ENCODE data around the gene RPL12. TPM values are rescaled to one million over a fixed set of nuclear protein-coding genes. Genes with fewer than 3 reads are reported as not detected.

The RPL12 gene
- total RNA-seq, 4 donors from 2014 or later: 2,291 to 3,774 (median 2,862) TPM

GRCh38 chr9:127450243-127450760 lies 904 bp downstream of the RPL12 start:
- 3% methylated on average over 14 of the region's 14 CpGs for WGBS
- peaks cover 40% of the 10 kb centered on the region for H3K4me1 ChIP-seq
- TF ChIP-seq EP300 (IDR thresholded peaks at IDR 0.05): no peak
- TF ChIP-seq CTCF (IDR thresholded peaks at IDR 0.05): no peak
- no peak for TF ChIP-seq POLR2AphosphoS5 (IDR thresholded peaks at IDR 0.05)
- TF ChIP-seq POLR2A (IDR thresholded peaks at IDR 0.05): no peak
- peaks cover 59% of the 10 kb centered on the region for H3K36me3 ChIP-seq
- H3K27me3 ChIP-seq: no peaks in the 10 kb centered on the region
- H3K27ac ChIP-seq: peak overlapping the region; percentile 94
- H3K9me3 ChIP-seq: no peaks in the 10 kb centered on the region
- peak overlapping the region; percentile 94 for H3K4me3 ChIP-seq
- DNase-seq (ENCODE audit: low spot score in 2 of 2): no peak

- Histone ChIP-seq H3K4me1 (peaks cover 40% of the 10 kb centered on the region), H3K4me3 (peak overlapping the region; percentile 94), H3K27me3 (no peaks in the 10 kb centered on the region), H3K9me3 (no peaks in the 10 kb centered on the region), H3K27ac (peak overlapping the region; percentile 94), H3K36me3 (peaks cover 59% of the 10 kb centered on the region)
- TF ChIP-seq CTCF (IDR thresholded peaks at IDR 0.05) (no peak), POLR2A (IDR thresholded peaks at IDR 0.05) (no peak), EP300 (IDR thresholded peaks at IDR 0.05) (no peak), POLR2AphosphoS5 (IDR thresholded peaks at IDR 0.05) (no peak)
- 59% methylated on average over 5 of the region's 5 CpGs for WGBS
- no peak for DNase-seq (ENCODE audit: low spot score in 2 of 2)
These were observed 1.8 kb downstream of the RPL12 start for GRCh38 chr9:127449332-127449966.

GRCh38 chr9:127448112-127448805 lies 2.9 kb downstream of the RPL12 start:
- Histone ChIP-seq H3K4me1 (peaks cover 43% of the 10 kb centered on the region), H3K36me3 (peaks cover 62% of the 10 kb centered on the region), H3K4me3 (peak overlapping the region; percentile 94), H3K27me3 (no peaks in the 10 kb centered on the region), H3K9me3 (no peaks in the 10 kb centered on the region), H3K27ac (no peak overlapping the region)
- TF ChIP-seq CTCF (IDR thresholded peaks at IDR 0.05) (no peak), EP300 (IDR thresholded peaks at IDR 0.05) (no peak), POLR2A (IDR thresholded peaks at IDR 0.05) (no peak), POLR2AphosphoS5 (IDR thresholded peaks at IDR 0.05) (no peak)
- DNase-seq (ENCODE audit: low spot score in 2 of 2): no peak
- 90% methylated on average over 8 of the region's 8 CpGs for WGBS

- H3K4me1 ChIP-seq: peaks cover 37% of the 10 kb centered on the region
- WGBS: 81% methylated on average over 7 of the region's 7 CpGs
- H3K36me3 ChIP-seq: peaks cover 69% of the 10 kb centered on the region
- no peaks in the 10 kb centered on the region for H3K9me3 ChIP-seq
- H3K27me3 ChIP-seq: no peaks in the 10 kb centered on the region
- no peak overlapping the region for H3K4me3 ChIP-seq
- no peak for DNase-seq (ENCODE audit: low spot score in 2 of 2)
- H3K27ac ChIP-seq: no peak overlapping the region
- TF ChIP-seq POLR2AphosphoS5 (IDR thresholded peaks at IDR 0.05) (no peak), EP300 (IDR thresholded peaks at IDR 0.05) (no peak), CTCF (IDR thresholded peaks at IDR 0.05) (no peak), POLR2A (IDR thresholded peaks at IDR 0.05) (no peak)
These were observed 3.6 kb downstream of the RPL12 start for GRCh38 chr9:127447416-127448111.

Data from suprapubic skin (tissue), 4 donors.